ENCODE results near the gene RNF212B.

The RNF212B gene

DNA sequence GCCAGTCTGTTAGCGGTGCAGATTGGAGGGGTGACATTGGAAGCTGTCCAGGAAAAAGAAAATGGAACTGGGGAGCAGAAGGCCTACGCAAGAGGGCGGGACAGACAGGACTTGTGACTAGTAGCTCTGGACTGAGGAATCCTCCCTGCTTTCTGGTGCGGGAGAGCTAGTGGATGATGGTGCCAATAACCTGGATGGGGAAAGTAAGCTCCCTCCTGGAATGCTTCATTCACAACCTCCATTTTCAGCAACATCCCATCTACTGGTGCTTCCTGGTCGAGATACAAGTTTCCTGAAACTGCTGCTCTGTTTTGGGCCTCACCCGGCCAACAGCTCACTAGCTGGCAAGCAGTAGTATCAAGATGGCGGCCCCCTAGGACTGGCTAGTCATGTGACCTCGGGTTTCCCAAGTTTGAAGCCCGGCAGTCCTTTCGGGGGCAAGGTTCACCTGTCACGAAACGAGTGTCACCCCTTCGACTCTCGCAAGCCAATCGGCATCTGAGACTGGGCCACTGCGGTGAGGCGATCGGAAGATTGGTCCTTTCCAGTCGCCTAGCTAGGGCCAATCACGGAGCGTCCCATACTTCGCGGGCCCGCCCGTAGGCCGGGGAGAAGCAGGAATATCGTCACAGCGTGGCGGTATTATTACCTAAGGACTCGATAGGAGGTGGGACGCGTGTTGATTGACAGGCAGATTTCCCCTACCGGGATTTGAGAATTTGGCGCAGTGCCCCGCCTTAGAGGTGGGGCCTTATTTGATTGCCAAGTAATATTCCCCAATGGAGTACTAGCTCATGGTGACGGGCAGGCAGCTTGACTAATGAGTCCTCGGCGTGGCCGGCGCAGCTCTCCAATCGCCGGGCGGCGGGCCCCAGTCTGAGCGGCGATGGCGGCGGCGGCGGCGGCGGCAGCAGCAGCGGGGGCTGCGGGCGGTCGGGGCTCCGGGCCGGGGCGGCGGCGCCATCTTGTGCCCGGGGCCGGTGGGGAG lies 83.1 kb downstream of the RNF212B start, which contains the start of gene PABPN1 (continued):
- TF ChIP-seq, protein P1, sequence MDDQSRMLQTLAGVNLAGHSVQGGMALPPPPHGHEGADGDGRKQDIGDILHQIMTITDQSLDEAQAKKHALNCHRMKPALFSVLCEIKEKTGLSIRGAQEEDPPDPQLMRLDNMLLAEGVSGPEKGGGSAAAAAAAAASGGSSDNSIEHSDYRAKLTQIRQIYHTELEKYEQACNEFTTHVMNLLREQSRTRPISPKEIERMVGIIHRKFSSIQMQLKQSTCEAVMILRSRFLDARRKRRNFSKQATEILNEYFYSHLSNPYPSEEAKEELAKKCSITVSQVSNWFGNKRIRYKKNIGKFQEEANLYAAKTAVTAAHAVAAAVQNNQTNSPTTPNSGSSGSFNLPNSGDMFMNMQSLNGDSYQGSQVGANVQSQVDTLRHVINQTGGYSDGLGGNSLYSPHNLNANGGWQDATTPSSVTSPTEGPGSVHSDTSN (CRISPR knock-in tag; IDR thresholded peaks at IDR 0.05) = peak; percentile 97

DNA sequence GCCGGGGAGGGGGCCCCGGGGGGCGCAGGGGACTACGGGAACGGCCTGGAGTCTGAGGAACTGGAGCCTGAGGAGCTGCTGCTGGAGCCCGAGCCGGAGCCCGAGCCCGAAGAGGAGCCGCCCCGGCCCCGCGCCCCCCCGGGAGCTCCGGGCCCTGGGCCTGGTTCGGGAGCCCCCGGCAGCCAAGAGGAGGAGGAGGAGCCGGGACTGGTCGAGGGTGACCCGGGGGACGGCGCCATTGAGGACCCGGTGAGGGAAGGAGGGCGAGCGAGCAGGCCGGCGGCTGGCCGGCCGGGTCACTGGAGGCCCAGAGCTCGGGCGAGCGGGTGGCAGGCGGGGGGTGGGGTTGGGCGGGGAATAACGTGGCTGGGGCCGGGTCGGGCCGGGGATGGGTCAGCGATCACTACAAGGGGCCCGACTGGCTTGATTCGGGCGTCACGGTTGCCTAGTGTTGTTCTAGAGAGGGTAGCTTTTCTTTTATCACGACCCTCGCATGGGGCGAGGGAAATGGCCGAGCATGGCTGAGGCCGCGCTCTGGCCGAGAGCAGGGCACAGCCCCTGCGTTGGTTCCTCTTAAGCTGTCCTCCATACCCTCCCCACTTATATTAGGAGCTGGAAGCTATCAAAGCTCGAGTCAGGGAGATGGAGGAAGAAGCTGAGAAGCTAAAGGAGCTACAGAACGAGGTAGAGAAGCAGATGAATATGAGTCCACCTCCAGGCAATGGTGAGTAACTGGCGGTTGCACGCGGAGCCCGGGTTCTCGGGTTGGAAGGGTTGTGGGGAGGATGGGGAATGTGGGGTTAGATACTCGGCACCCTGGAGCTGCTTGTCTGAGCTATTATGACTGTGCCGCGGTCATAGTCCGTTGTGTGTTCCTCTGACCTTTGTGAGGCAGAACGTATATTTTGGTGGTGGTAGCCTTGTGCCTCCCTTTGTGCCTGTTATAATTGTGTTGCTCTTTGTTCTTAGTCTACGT lies 84.1 kb downstream of the RNF212B start:
- POLR2A ChIA-PET = interaction anchor here (0.5 to 7.9 kb wide), 24 partner anchors 9 to 867 kb away, joined by 3 to 170 read pairs (median 4); partner anchors contain the start of genes ACIN1, BCL2L2, C14orf119 and HOMEZ
- peak overlapping the region; percentile 92 for H3K27ac ChIP-seq (ENCODE audit: extremely low read depth, low read depth, low read length)
- CTCF ChIA-PET = interaction anchor here (0.6 to 2.5 kb wide), 10 partner anchors 12 to 310 kb away, joined by 3 to 14 read pairs (median 4); partner anchors contain the start of gene SLC22A17
- H3K9me3 ChIP-seq (ENCODE audit: control insufficient read depth, insufficient read depth, low read depth, low read length) = no peaks in the 10 kb centered on the region
- peak overlapping the region; percentile 97 for H3K4me3 ChIP-seq (ENCODE audit: low read depth, low read length)
- peaks cover 15% of the 10 kb centered on the region for H3K4me1 ChIP-seq (ENCODE audit: control insufficient read depth, insufficient read depth, low read length)
- H3K36me3 ChIP-seq (ENCODE audit: control insufficient read depth in 2 of 2, insufficient read depth in 1 of 2, low read length in 2 of 2) = peaks cover 28 to 41% of the 10 kb centered on the region in 2 experiments
- TF ChIP-seq, protein P2, sequence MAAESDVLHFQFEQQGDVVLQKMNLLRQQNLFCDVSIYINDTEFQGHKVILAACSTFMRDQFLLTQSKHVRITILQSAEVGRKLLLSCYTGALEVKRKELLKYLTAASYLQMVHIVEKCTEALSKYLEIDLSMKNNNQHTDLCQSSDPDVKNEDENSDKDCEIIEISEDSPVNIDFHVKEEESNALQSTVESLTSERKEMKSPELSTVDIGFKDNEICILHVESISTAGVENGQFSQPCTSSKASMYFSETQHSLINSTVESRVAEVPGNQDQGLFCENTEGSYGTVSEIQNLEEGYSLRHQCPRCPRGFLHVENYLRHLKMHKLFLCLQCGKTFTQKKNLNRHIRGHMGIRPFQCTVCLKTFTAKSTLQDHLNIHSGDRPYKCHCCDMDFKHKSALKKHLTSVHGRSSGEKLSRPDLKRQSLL (tag by site-specific recombination; IDR thresholded peaks at IDR 0.05) = peak; percentile 73; the same call in 1 of the 2 replicates
- TF ChIP-seq ZNF600 (tag by site-specific recombination; IDR thresholded peaks at IDR 0.05) = peak; percentile 76
- peak; percentile 69 for TF ChIP-seq ZNF341 (tag by site-specific recombination; IDR thresholded peaks at IDR 0.05; ENCODE audit: low read depth)
- TF ChIP-seq, protein P3, sequence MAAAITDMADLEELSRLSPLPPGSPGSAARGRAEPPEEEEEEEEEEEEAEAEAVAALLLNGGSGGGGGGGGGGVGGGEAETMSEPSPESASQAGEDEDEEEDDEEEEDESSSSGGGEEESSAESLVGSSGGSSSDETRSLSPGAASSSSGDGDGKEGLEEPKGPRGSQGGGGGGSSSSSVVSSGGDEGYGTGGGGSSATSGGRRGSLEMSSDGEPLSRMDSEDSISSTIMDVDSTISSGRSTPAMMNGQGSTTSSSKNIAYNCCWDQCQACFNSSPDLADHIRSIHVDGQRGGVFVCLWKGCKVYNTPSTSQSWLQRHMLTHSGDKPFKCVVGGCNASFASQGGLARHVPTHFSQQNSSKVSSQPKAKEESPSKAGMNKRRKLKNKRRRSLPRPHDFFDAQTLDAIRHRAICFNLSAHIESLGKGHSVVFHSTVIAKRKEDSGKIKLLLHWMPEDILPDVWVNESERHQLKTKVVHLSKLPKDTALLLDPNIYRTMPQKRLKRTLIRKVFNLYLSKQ (tag by site-specific recombination; IDR thresholded peaks at IDR 0.05; ENCODE audit: borderline replicate concordance) = no peak
- no peak for TF ChIP-seq ZNF837 (tag by site-specific recombination; IDR thresholded peaks at IDR 0.05)
- peak; percentile 54 for TF ChIP-seq ZBTB20 (tag by site-specific recombination; IDR thresholded peaks at IDR 0.05)
- no peak for TF ChIP-seq ZNF621 (tag by site-specific recombination; IDR thresholded peaks at IDR 0.05)
- no peak for TF ChIP-seq HOXC10 (CRISPR knock-in tag; IDR thresholded peaks at IDR 0.05)
- no peak for TF ChIP-seq ZNF596 (tag by site-specific recombination; IDR thresholded peaks at IDR 0.05)
- no peak for TF ChIP-seq ZNF571 (tag by site-specific recombination; IDR thresholded peaks at IDR 0.05)
- TF ChIP-seq, protein P4, sequence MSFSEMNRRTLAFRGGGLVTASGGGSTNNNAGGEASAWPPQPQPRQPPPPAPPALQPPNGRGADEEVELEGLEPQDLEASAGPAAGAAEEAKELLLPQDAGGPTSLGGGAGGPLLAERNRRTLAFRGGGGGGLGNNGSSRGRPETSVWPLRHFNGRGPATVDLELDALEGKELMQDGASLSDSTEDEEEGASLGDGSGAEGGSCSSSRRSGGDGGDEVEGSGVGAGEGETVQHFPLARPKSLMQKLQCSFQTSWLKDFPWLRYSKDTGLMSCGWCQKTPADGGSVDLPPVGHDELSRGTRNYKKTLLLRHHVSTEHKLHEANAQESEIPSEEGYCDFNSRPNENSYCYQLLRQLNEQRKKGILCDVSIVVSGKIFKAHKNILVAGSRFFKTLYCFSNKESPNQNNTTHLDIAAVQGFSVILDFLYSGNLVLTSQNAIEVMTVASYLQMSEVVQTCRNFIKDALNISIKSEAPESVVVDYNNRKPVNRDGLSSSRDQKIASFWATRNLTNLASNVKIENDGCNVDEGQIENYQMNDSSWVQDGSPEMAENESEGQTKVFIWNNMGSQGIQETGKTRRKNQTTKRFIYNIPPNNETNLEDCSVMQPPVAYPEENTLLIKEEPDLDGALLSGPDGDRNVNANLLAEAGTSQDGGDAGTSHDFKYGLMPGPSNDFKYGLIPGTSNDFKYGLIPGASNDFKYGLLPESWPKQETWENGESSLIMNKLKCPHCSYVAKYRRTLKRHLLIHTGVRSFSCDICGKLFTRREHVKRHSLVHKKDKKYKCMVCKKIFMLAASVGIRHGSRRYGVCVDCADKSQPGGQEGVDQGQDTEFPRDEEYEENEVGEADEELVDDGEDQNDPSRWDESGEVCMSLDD (tag by site-specific recombination; IDR thresholded peaks at IDR 0.05) = 0 out of 2 replicates have a peak, but pooled peaks have one; percentile 22
- TF ChIP-seq KLF10 (tag by site-specific recombination; IDR thresholded peaks at IDR 0.05) = no peak
- no peak for TF ChIP-seq ZNF169 (tag by site-specific recombination; IDR thresholded peaks at IDR 0.05)
- TF ChIP-seq RBAK (tag by site-specific recombination; IDR thresholded peaks at IDR 0.05) = no peak
- no peak for TF ChIP-seq ZNF23 (tag by site-specific recombination; IDR thresholded peaks at IDR 0.05; ENCODE audit: borderline replicate concordance)
- peak; percentile 83 for TF ChIP-seq ZNF394 (tag by site-specific recombination; IDR thresholded peaks at IDR 0.05; ENCODE audit: borderline replicate concordance)
- TF ChIP-seq, protein P5, sequence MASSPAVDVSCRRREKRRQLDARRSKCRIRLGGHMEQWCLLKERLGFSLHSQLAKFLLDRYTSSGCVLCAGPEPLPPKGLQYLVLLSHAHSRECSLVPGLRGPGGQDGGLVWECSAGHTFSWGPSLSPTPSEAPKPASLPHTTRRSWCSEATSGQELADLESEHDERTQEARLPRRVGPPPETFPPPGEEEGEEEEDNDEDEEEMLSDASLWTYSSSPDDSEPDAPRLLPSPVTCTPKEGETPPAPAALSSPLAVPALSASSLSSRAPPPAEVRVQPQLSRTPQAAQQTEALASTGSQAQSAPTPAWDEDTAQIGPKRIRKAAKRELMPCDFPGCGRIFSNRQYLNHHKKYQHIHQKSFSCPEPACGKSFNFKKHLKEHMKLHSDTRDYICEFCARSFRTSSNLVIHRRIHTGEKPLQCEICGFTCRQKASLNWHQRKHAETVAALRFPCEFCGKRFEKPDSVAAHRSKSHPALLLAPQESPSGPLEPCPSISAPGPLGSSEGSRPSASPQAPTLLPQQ (tag by site-specific recombination; IDR thresholded peaks at IDR 0.05) = 0 out of 2 replicates have a peak, but pooled peaks have one; percentile 22
- TF ChIP-seq, protein P6, sequence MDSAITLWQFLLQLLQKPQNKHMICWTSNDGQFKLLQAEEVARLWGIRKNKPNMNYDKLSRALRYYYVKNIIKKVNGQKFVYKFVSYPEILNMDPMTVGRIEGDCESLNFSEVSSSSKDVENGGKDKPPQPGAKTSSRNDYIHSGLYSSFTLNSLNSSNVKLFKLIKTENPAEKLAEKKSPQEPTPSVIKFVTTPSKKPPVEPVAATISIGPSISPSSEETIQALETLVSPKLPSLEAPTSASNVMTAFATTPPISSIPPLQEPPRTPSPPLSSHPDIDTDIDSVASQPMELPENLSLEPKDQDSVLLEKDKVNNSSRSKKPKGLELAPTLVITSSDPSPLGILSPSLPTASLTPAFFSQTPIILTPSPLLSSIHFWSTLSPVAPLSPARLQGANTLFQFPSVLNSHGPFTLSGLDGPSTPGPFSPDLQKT (IDR thresholded peaks at IDR 0.05; ENCODE audit: borderline replicate concordance, low read depth, low read length) = no peak
- TF ChIP-seq, protein P7, sequence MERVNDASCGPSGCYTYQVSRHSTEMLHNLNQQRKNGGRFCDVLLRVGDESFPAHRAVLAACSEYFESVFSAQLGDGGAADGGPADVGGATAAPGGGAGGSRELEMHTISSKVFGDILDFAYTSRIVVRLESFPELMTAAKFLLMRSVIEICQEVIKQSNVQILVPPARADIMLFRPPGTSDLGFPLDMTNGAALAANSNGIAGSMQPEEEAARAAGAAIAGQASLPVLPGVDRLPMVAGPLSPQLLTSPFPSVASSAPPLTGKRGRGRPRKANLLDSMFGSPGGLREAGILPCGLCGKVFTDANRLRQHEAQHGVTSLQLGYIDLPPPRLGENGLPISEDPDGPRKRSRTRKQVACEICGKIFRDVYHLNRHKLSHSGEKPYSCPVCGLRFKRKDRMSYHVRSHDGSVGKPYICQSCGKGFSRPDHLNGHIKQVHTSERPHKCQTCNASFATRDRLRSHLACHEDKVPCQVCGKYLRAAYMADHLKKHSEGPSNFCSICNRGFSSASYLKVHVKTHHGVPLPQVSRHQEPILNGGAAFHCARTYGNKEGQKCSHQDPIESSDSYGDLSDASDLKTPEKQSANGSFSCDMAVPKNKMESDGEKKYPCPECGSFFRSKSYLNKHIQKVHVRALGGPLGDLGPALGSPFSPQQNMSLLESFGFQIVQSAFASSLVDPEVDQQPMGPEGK (tag by site-specific recombination; IDR thresholded peaks at IDR 0.05) = peak; percentile 28; the same call in 1 of the 2 replicates

Measured in HEK293 (cell line).